ENCODE measurements around the gene HCLS1. TPM values are rescaled to one million over a fixed set of nuclear protein-coding genes. Genes with fewer than 3 reads are reported as not detected.

HCLS1 gene
- total RNA-seq, 1 experiment from 2014 or later = 1.2 TPM

- Histone ChIP-seq H3K9ac (ENCODE audit: extremely low read depth, insufficient read length, low read length) (no peak overlapping the region), H4K91ac (ENCODE audit: insufficient read length, low read depth, low read length) (no peak overlapping the region), H2BK20ac (ENCODE audit: low read depth, low read length, poor library complexity, severe bottlenecking) (no peak overlapping the region), H3K27me3 (ENCODE audit: insufficient read depth, low read length) (no peaks in the 10 kb centered on the region), H4K8ac (replicated peaks; ENCODE audit: insufficient read length, low read depth, low read length) (no peak overlapping the region), H3T11ph (ENCODE audit: low read length) (no peak overlapping the region), H3K4me2 (ENCODE audit: insufficient read depth, insufficient read length, low read length) (no peak overlapping the region), H4K5ac (ENCODE audit: insufficient read length, low read depth, low read length) (no peak overlapping the region), H2BK15ac (ENCODE audit: low read depth, low read length) (no peak overlapping the region), H3K23ac (ENCODE audit: insufficient read length, low read depth, low read length) (no peak overlapping the region), H3K23me2 (ENCODE audit: insufficient read length, low read depth, low read length, poor library complexity, severe bottlenecking) (no peaks in the 10 kb centered on the region), H3K9me3 (ENCODE audit: control insufficient read depth, low read depth, low read length) (no peaks in the 10 kb centered on the region), H3K18ac (ENCODE audit: insufficient read length, low read depth, low read length) (no peak overlapping the region), H2BK12ac (ENCODE audit: insufficient read length, low read depth, low read length) (no peak overlapping the region), H2BK120ac (ENCODE audit: low read depth, low read length, poor library complexity, severe bottlenecking) (no peak overlapping the region), H3K79me1 (ENCODE audit: insufficient read depth, low read depth, low read length, poor library complexity, severe bottlenecking) (no peaks in the 10 kb centered on the region), H3K27ac (ENCODE audit: insufficient read length, low read depth, low read length) (no peak overlapping the region), H4K20me1 (ENCODE audit: control insufficient read depth, insufficient read depth, insufficient read length) (no peaks in the 10 kb centered on the region), H3K4me1 (ENCODE audit: insufficient read depth, low read length) (no peaks in the 10 kb centered on the region), H2AFZ (ENCODE audit: low read length) (no peak overlapping the region), H3K79me2 (ENCODE audit: insufficient read depth, low read length) (no peaks in the 10 kb centered on the region), H3K14ac (ENCODE audit: insufficient read depth, low read length) (no peak overlapping the region), H3K56ac (ENCODE audit: insufficient read length, low read depth, low read length) (no peak overlapping the region), H3K4ac (ENCODE audit: low read depth, low read length) (no peak overlapping the region), H2AK5ac (ENCODE audit: insufficient read length, low read length) (no peak overlapping the region), H2BK5ac (ENCODE audit: insufficient read length, low read length) (no peak overlapping the region)
- no peaks in the 10 kb centered on the region for H3K27me3 Mint-ChIP-seq (ENCODE audit: low read depth)
- no CpG with 5 or more reads among the region's 5 CpGs for WGBS (ENCODE audit: extremely low coverage, insufficient read length, low lambda C conversion rate)
- H3K9me3 Mint-ChIP-seq = peaks cover 0 to 5% of the 10 kb centered on the region in 2 experiments; a peak in 3 of 5 replicates
- DNase-seq = no peak
- no peak overlapping the region for H3K27ac Mint-ChIP-seq
- no peak overlapping the region for H3K4me3 Mint-ChIP-seq
- peaks cover 0 to 5% of the 10 kb centered on the region in 2 experiments; a peak in 1 of 4 replicates for H3K4me1 Mint-ChIP-seq
- TF ChIP-seq CTCF (conservative IDR thresholded peaks at IDR 0.05) = no peak
- peaks cover 9 to 41% (median 26%) of the 10 kb centered on the region in 3 experiments for H3K36me3 Mint-ChIP-seq (ENCODE audit: insufficient read depth in 1 of 3, low read depth in 3 of 3)
Observed at GRCh38 chr3:121703973-121704372, 43.3 kb upstream of the HCLS1 start.

All from H9 (cell line).